ENCODE results near the gene DIAPH3.

GRCh38 chr13:59873856-59874255 is 289.9 kb downstream of the DIAPH3 start:
- no peak for TF ChIP-seq ZFX (IDR thresholded peaks at IDR 0.05; ENCODE audit: borderline replicate concordance)
- no peak for TF ChIP-seq CTCF (IDR thresholded peaks at IDR 0.05)

Measured in 22Rv1 (cell line).